Uterus (tissue), 4 donors: ENCODE results near the gene PITX3. TPM values are rescaled to one million over a fixed set of nuclear protein-coding genes. Genes with fewer than 3 reads are reported as not detected.

Experiments
- DNase-seq, 2 donors: peaks; one replicate each; pipeline ENCODE4 v3.0.0-alpha.2; 2019 to 2020
- H3K27ac ChIP-seq, 2 donors: fragments of 200-600 bp; sonication (generic); 1 replicate in 1 of 2; 2 replicates in 1 of 2; pipeline ENCODE4 v1.5.1; 2016 to 2018
- H3K27me3 ChIP-seq, 2 donors: fragments of 200-600 bp; sonication (generic); one replicate each; pipeline ENCODE4 v1.5.1; 2018 to 2019; ENCODE audit warnings: control low read depth in 1 of 2
- H3K36me3 ChIP-seq, 2 donors: fragments of 200-600 bp; sonication (generic); one replicate each; pipeline ENCODE4 v1.5.1; 2019; ENCODE audit warnings: control low read depth in 1 of 2
- H3K4me1 ChIP-seq, 2 donors: fragments of 200-600 bp; sonication (generic); one replicate each; pipeline ENCODE4 v1.5.1; 2018 to 2019; ENCODE audit warnings: control low read depth in 1 of 2
- H3K4me3 ChIP-seq, 2 donors: fragments of 200-600 bp; sonication (generic); 1 replicate in 1 of 2; 2 replicates in 1 of 2; pipeline ENCODE4 v1.5.1; 2018 to 2019; ENCODE audit warnings: mild to moderate bottlenecking in 1 of 2
- H3K9me3 ChIP-seq, 2 donors: fragments of 200-600 bp; sonication (generic); one replicate each; pipeline ENCODE4 v1.5.1; 2019; ENCODE audit warnings: control low read depth in 1 of 2
- POLR2A ChIP-seq, 2 donors: fragments of 450-650 bp; IDR thresholded peaks; one replicate each; pipeline ENCODE4 v1.6.1; 2016; ENCODE audit warnings: antibody characterized with exemption in 2 of 2, mild to moderate bottlenecking in 1 of 2, moderate library complexity in 1 of 2
- intact Hi-C: fragments of 100-400 bp; cut with DNase I; formaldehyde crosslinking; loops from one replicate; pipeline ENCODE4 v1.15.1; 2023; ENCODE audit warnings: low total_unique reads
- total RNA-seq, 4 donors: library from RNA; depleted of rRNA in 3 of 4; stranded (reverse); fragments of >200 nt in 3 of 4; gene quantifications; one replicate each; pipeline versions ENCODE4 v1.1.0 to v1.2.4, GENCODE V29; 2014 to 2023
- TF ChIP-seq, protein P1 (sequence below), 4 experiments: fragments of 200-600 bp in 2 of 4; fragments of 450-650 bp in 2 of 4; sonication (generic) in 2 of 4; IDR thresholded peaks; one replicate each; pipeline ENCODE4 v1.5.1; 2016 to 2019; ENCODE audit warnings: antibody characterized with exemption in 4 of 4, mild to moderate bottlenecking in 2 of 4, moderate library complexity in 1 of 4
- donor health status: DM: yes; HTN: yes; CAD: no.

The PITX3 gene
- total RNA-seq, 4 donors from 2014 or later = not detected

GRCh38 chr10:102234888-102235597, 6.3 kb downstream of the PITX3 start:
- TF ChIP-seq, protein P1, sequence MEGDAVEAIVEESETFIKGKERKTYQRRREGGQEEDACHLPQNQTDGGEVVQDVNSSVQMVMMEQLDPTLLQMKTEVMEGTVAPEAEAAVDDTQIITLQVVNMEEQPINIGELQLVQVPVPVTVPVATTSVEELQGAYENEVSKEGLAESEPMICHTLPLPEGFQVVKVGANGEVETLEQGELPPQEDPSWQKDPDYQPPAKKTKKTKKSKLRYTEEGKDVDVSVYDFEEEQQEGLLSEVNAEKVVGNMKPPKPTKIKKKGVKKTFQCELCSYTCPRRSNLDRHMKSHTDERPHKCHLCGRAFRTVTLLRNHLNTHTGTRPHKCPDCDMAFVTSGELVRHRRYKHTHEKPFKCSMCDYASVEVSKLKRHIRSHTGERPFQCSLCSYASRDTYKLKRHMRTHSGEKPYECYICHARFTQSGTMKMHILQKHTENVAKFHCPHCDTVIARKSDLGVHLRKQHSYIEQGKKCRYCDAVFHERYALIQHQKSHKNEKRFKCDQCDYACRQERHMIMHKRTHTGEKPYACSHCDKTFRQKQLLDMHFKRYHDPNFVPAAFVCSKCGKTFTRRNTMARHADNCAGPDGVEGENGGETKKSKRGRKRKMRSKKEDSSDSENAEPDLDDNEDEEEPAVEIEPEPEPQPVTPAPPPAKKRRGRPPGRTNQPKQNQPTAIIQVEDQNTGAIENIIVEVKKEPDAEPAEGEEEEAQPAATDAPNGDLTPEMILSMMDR (IDR thresholded peaks at IDR 0.05) = no peak
- no peak for TF ChIP-seq POLR2A (IDR thresholded peaks at IDR 0.05)
- intact Hi-C loops = no loop called here
- no peaks in the 10 kb centered on the region for H3K9me3 ChIP-seq
- peaks cover 0 to 18% of the 10 kb centered on the region in 2 donors for H3K4me1 ChIP-seq
- no peak overlapping the region for H3K4me3 ChIP-seq
- no peaks in the 10 kb centered on the region for H3K36me3 ChIP-seq
- no peak overlapping the region for H3K27ac ChIP-seq
- no peak for DNase-seq
- peaks cover 13 to 18% of the 10 kb centered on the region in 2 donors for H3K27me3 ChIP-seq

- intact Hi-C loops = no loop called here
Measured at GRCh38 chr10:102233997-102234396, 7.3 kb downstream of the PITX3 start.

GRCh38 chr10:102231357-102232318, 9.7 kb downstream of the PITX3 start:
- no peak overlapping the region for H3K27ac ChIP-seq
- H3K9me3 ChIP-seq = no peaks in the 10 kb centered on the region
- TF ChIP-seq POLR2A (IDR thresholded peaks at IDR 0.05) = no peak
- TF ChIP-seq, protein P1 (IDR thresholded peaks at IDR 0.05) = peak in 2 of 4 experiments; percentile 7 to 19
- peak in 1 of 2 donors; percentile 19 for DNase-seq
- peaks cover 13 to 18% of the 10 kb centered on the region in 2 donors for H3K27me3 ChIP-seq
- intact Hi-C loops = no loop called here
- H3K4me1 ChIP-seq = peaks cover 0 to 18% of the 10 kb centered on the region in 2 donors
- H3K36me3 ChIP-seq = no peaks in the 10 kb centered on the region
- H3K4me3 ChIP-seq = peak overlapping the region in 1 of 2 donors; percentile 14

More at GRCh38 chr10:102233997-102234396, 7.3 kb downstream of the PITX3 start:
- Histone ChIP-seq H3K36me3 (no peaks in the 10 kb centered on the region), H3K9me3 (no peaks in the 10 kb centered on the region), H3K4me1 (peaks cover 0 to 18% of the 10 kb centered on the region in 2 donors), H3K27ac (no peak overlapping the region), H3K4me3 (no peak overlapping the region), H3K27me3 (peaks cover 13 to 18% of the 10 kb centered on the region in 2 donors)
- TF ChIP-seq, protein P1 (IDR thresholded peaks at IDR 0.05) = no peak
- no peak for TF ChIP-seq POLR2A (IDR thresholded peaks at IDR 0.05)
- DNase-seq = no peak

GRCh38 chr10:102230861-102231356, 10.4 kb downstream of the PITX3 start:
- no peak overlapping the region for H3K27ac ChIP-seq
- TF ChIP-seq POLR2A (IDR thresholded peaks at IDR 0.05) = no peak
- TF ChIP-seq, protein P1 (IDR thresholded peaks at IDR 0.05) = peak in 2 of 4 experiments; percentile 18
- intact Hi-C loops = no loop called here
- no peaks in the 10 kb centered on the region for H3K36me3 ChIP-seq
- H3K4me1 ChIP-seq = peaks cover 0 to 18% of the 10 kb centered on the region in 2 donors
- peaks cover 13 to 18% of the 10 kb centered on the region in 2 donors for H3K27me3 ChIP-seq
- DNase-seq = peak in 1 of 2 donors; percentile 20
- no peaks in the 10 kb centered on the region for H3K9me3 ChIP-seq
- peak overlapping the region in 1 of 2 donors; percentile 14 for H3K4me3 ChIP-seq
